ENCODE results near the gene ATF5. TPM values are rescaled to one million over a fixed set of nuclear protein-coding genes. Genes with fewer than 3 reads are reported as not detected.
A peak's percentile ranks its signal among the peaks of the same experiment; 100 is the strongest.

ATF5 gene
- total and polyA plus RNA-seq, 10 of the 15 experiments (the other 5 are each of a cell fraction or from before 2014, with no cell fraction given), result 9.1 to 133 (median 24.0) TPM

DNA sequence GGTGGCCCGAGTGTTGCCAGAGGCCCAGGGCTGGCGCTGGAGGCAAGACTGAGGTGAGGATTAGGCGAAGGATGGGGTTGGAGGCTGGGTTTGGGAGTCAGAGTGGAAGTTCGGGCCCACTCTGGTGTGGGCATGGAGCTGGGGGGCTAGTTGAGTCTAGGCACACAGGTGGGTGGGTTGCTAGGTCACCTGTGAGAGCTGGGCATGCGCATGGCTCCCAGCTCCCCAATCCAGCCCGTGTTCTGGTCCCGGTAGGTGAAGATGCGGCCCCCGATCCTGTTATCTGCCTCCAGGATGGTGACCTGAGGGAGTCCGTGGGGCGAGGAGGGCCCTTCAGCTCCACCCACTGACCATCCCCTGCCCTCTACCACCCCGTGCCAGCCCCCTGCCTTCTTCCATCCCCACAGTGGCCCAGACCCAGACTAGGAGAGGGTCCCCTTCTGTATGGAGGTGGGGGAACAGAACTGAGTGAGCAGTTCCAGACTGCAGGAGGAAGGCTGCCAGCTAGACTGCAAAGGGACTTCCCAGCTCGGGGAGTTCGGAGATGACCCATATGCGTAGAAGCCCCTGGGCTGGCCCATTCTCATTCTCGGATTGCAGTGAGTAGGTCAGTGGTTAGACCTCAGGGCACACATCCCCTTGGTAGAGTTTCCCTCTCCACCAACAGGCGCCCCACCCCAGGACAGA is 34.0 kb upstream of the ATF5 start (continued):
- TF ChIP-seq CHD1 (IDR thresholded peaks at IDR 0.05; ENCODE audit: low read depth, low read length) (no peak), SRF (IDR thresholded peaks at IDR 0.05; ENCODE audit: low read depth in 2 of 2, low read length in 2 of 2) (no peak), NR2F1 (conservative IDR thresholded peaks at IDR 0.05) (no peak), NFIC (IDR thresholded peaks at IDR 0.05; ENCODE audit: low read depth, low read length) (peak; percentile 50; the same call in 1 of the 2 replicates), ZSCAN29 (IDR thresholded peaks at IDR 0.05) (no peak), KAT2A (conservative IDR thresholded peaks at IDR 0.05; ENCODE audit: control insufficient read depth, low read depth, low read length) (no peak), SIN3A (IDR thresholded peaks at IDR 0.05; ENCODE audit: low read depth, low read length) (no peak), CHD4 (IDR thresholded peaks at IDR 0.05) (no peak), NBN (IDR thresholded peaks at IDR 0.05) (no peak), SUPT20H (IDR thresholded peaks at IDR 0.05; ENCODE audit: borderline replicate concordance, control insufficient read depth, low read depth, low read length) (no peak), CREM (IDR thresholded peaks at IDR 0.05; ENCODE audit: low read depth) (peak; percentile 40; the same call in 1 of the 2 replicates)

DNA sequence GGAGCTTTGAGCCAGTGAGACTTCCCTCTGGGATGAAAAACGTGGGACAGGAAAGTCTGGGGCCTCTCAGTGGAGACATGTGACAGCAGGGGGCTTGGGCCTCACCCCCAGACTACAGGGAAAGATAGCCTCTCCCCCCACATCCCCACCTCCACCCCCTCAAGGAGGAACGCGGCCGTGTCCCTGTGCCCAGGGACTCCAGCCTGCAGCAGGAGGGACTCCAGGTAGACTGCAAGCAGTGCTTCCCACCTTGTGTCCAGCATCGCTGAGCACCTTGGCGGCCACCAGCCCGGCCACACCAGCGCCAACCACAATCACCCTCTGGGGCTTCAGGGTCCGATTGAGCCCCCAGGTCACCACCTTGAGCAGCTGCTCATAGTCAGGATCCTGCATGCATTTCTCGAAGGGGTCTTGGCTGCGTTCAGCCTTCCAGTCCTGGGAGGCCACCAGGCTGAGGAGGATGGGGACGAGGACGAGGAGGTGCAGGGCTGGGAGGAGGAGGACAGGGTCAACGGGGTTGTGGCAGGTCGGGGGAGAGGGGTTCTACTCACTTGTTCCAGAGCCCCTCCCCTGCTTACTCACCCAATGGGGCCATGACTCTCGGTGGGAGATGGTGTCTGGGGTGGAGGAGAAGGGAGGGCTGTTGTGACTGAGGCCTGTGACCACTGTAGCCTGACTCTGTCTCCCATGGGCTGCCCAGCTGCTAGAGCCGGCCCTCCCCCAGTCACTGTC is 33.3 kb upstream of the ATF5 start:
- WGBS (ENCODE audit: insufficient coverage, insufficient replicate concordance, low lambda C conversion rate, missing lambda C conversion rate), result 2% methylated on average over 17 of the region's 17 CpGs
- H4K20me1 ChIP-seq (ENCODE audit: control insufficient read depth, insufficient read depth), result no peaks in the 10 kb centered on the region
- H3K79me2 ChIP-seq (ENCODE audit: control insufficient read depth, insufficient read depth, low read length), result peaks cover 42% of the 10 kb centered on the region
- ChIA-PET SMC1A (ENCODE audit: uncharacterized antibody, unreplicated experiment) (interaction anchor here (2.4 to 7.3 kb wide), 3 partner anchors 9 to 32 kb away, joined by 6 to 110 read pairs (median 78); partner anchors contain the start of genes ATF5 and NUP62), RAD21 (ENCODE audit: unreplicated experiment) (interaction anchor here (1.1 to 5.4 kb wide), 7 partner anchors 9 to 32 kb away, joined by 3 to 66 read pairs (median 26); partner anchors contain the start of genes ATF5 and NUP62), CTCF (interaction anchor here (0.8 to 6.3 kb wide), 7 partner anchors 9 to 88 kb away, joined by 3 to 71 read pairs (median 3); partner anchors contain the start of gene NUP62), POLR2A (interaction anchor here (0.6 to 8.2 kb wide), 14 partner anchors 8 to 525 kb away, joined by 3 to 116 read pairs (median 8); partner anchors contain the start of genes AKT1S1, ATF5, NUP62 and TBC1D17)
- H3K27me3 ChIP-seq (replicated peaks in 1 of 2; ENCODE audit: control insufficient read depth in 2 of 2, insufficient read depth in 2 of 2, low read length in 1 of 2), result no peaks in the 10 kb centered on the region
- no peak for DNase-seq (ENCODE audit: low read depth, low spot score)
- intact Hi-C loops (cut with micrococcal nuclease; ENCODE audit: unreplicated experiment) (loop anchor here (2.0 kb wide), 2 partner anchors 19 to 33 kb away; partner anchors contain the start of genes AKT1S1, ATF5, NUP62 and TBC1D17), in situ Hi-C loops (cut with MboI) (loop anchor here (25.0 kb wide), 1 partner anchor 1258 kb away; the partner anchor contains the start of genes CA11 and DBP)
- H3K9me3 ChIP-seq (replicated peaks; ENCODE audit: control insufficient read depth, insufficient read depth, low read length), result no peaks in the 10 kb centered on the region; the same call in 2 of the 3 replicates
- H3K4me1 ChIP-seq (ENCODE audit: control insufficient read depth, insufficient read depth, low read length), result peaks cover 39% of the 10 kb centered on the region
- peak; percentile 41 for ATAC-seq
- H3K4me3 ChIP-seq, result peak overlapping the region; percentile 77
- H2AFZ ChIP-seq (ENCODE audit: control insufficient read depth, low read depth, low read length), result no peak overlapping the region; the same call in none of the 2 replicates
- H3K9ac ChIP-seq (ENCODE audit: control insufficient read depth, insufficient read depth, low read length), result peak overlapping the region; percentile 78
- H3K27ac ChIP-seq (ENCODE audit: control insufficient read depth, insufficient read depth), result peak overlapping the region; percentile 91
- peak overlapping the region; percentile 86 for H3K4me2 ChIP-seq (ENCODE audit: control insufficient read depth, insufficient read depth)
- H3K36me3 ChIP-seq (ENCODE audit: control insufficient read depth in 2 of 2, insufficient read depth in 2 of 2, low read length in 1 of 2), result no peaks in the 10 kb centered on the region; a peak in 2 of 4 replicates
- FAIRE-seq, result peak; percentile 70
- BruUV-seq (replicated peaks), result TSS peak; percentile 82
- TF ChIP-seq MYB (IDR thresholded peaks at IDR 0.05; ENCODE audit: borderline replicate concordance, low read depth, low read length), result no peak
- TF ChIP-seq TCF3 (IDR thresholded peaks at IDR 0.05; ENCODE audit: borderline replicate concordance, insufficient read depth, low read depth, low read length), result 0 out of 2 replicates have a peak, but pooled peaks have one; percentile 8
- TF ChIP-seq ZNF274 (IDR thresholded peaks at IDR 0.05; ENCODE audit: insufficient read depth, insufficient read length), result no peak
- TF ChIP-seq BACH1 (IDR thresholded peaks at IDR 0.05; ENCODE audit: borderline replicate concordance), result 0 out of 2 replicates have a peak, but pooled peaks have one; percentile 35
- TF ChIP-seq, protein P1, sequence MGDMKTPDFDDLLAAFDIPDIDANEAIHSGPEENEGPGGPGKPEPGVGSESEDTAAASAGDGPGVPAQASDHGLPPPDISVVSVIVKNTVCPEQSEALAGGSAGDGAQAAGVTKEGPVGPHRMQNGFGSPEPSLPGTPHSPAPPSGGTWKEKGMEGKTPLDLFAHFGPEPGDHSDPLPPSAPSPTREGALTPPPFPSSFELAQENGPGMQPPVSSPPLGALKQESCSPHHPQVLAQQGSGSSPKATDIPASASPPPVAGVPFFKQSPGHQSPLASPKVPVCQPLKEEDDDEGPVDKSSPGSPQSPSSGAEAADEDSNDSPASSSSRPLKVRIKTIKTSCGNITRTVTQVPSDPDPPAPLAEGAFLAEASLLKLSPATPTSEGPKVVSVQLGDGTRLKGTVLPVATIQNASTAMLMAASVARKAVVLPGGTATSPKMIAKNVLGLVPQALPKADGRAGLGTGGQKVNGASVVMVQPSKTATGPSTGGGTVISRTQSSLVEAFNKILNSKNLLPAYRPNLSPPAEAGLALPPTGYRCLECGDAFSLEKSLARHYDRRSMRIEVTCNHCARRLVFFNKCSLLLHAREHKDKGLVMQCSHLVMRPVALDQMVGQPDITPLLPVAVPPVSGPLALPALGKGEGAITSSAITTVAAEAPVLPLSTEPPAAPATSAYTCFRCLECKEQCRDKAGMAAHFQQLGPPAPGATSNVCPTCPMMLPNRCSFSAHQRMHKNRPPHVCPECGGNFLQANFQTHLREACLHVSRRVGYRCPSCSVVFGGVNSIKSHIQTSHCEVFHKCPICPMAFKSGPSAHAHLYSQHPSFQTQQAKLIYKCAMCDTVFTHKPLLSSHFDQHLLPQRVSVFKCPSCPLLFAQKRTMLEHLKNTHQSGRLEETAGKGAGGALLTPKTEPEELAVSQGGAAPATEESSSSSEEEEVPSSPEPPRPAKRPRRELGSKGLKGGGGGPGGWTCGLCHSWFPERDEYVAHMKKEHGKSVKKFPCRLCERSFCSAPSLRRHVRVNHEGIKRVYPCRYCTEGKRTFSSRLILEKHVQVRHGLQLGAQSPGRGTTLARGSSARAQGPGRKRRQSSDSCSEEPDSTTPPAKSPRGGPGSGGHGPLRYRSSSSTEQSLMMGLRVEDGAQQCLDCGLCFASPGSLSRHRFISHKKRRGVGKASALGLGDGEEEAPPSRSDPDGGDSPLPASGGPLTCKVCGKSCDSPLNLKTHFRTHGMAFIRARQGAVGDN (IDR thresholded peaks at IDR 0.05), result peak; percentile 31; the same call in 1 of the 2 replicates
- TF ChIP-seq GATAD2B (conservative IDR thresholded peaks at IDR 0.05; ENCODE audit: low read depth), result 0 out of 2 replicates have a peak, but pooled peaks have one; percentile 14
- no peak for TF ChIP-seq FOXM1 (IDR thresholded peaks at IDR 0.05; ENCODE audit: low read depth, low read length)
